Measurements from ENCODE around the gene SLC27A4. TPM values are rescaled to one million over a fixed set of nuclear protein-coding genes. Genes with fewer than 3 reads are reported as not detected.
A peak's percentile ranks its signal among the peaks of the same experiment; 100 is the strongest.

The SLC27A4 gene
- total RNA-seq (1 to 10 TPM; 8.2 to 8.3 TPM), total RNA-seq (15.9 to 36.4 reads per million in 2 donors)

GRCh38 chr9:128339761-128340690 is at the start of gene SLC27A4:
TSS of gene SLC27A4 (plus strand) at chr9:128340527. CDS start at chr9:128343133, 2,606 bp downstream.
- no peaks in the 10 kb centered on the region for H3K9me3 ChIP-seq (ENCODE audit: control insufficient read depth, low read length, poor library complexity, severe bottlenecking)
- ATAC-seq (peak; percentile 95), DNase-seq (peak; percentile 76 to 84 (median 81))
- Mint-ChIP-seq H3K27ac (peak within 1 kb of the TSS; percentile 60), H3K36me3 (ENCODE audit: low read depth) (no peaks in the 10 kb centered on the region), H3K4me3 (peak within 1 kb of the TSS; percentile 97), H3K4me1 (peaks cover 5% of the 10 kb centered on the region), H3K27me3 (no peaks in the 10 kb centered on the region)

- no peaks in the 10 kb centered on the region for H3K27me3 Mint-ChIP-seq
- peaks cover 3% of the 10 kb centered on the region for H3K4me1 Mint-ChIP-seq
- no peak overlapping the region for H3K4me3 Mint-ChIP-seq
- H3K27ac Mint-ChIP-seq: no peak overlapping the region
- DNase-seq: no peak
- peaks cover 3% of the 10 kb centered on the region for H3K36me3 Mint-ChIP-seq (ENCODE audit: low read depth)
- no peak for ATAC-seq
- no peaks in the 10 kb centered on the region for H3K9me3 ChIP-seq (ENCODE audit: control insufficient read depth, low read length, poor library complexity, severe bottlenecking)
Measured at GRCh38 chr9:128292009-128292408, 48.3 kb upstream of the SLC27A4 start.

GRCh38 chr9:128293091-128293490 is 47.2 kb upstream of the SLC27A4 start:
- DNase-seq: no peak
- Mint-ChIP-seq H3K27me3 (no peaks in the 10 kb centered on the region), H3K4me1 (peaks cover 3% of the 10 kb centered on the region), H3K27ac (no peak overlapping the region), H3K4me3 (no peak overlapping the region), H3K36me3 (ENCODE audit: low read depth) (no peaks in the 10 kb centered on the region)
- no peak for ATAC-seq
- no peaks in the 10 kb centered on the region for H3K9me3 ChIP-seq (ENCODE audit: control insufficient read depth, low read length, poor library complexity, severe bottlenecking)

- H3K4me1 Mint-ChIP-seq: peaks cover 3% of the 10 kb centered on the region
- DNase-seq (no peak), ATAC-seq (no peak)
- H3K27ac Mint-ChIP-seq: no peak overlapping the region
- H3K27me3 Mint-ChIP-seq: no peaks in the 10 kb centered on the region
- no peak overlapping the region for H3K4me3 Mint-ChIP-seq
- H3K36me3 Mint-ChIP-seq (ENCODE audit: low read depth): no peaks in the 10 kb centered on the region
- H3K9me3 ChIP-seq (ENCODE audit: control insufficient read depth, low read length, poor library complexity, severe bottlenecking): no peaks in the 10 kb centered on the region
Measured at GRCh38 chr9:128294142-128294541, 46.2 kb upstream of the SLC27A4 start.

- ATAC-seq (no peak), DNase-seq (no peak)
- H3K9me3 ChIP-seq (ENCODE audit: control insufficient read depth, low read length, poor library complexity, severe bottlenecking): no peaks in the 10 kb centered on the region
- Mint-ChIP-seq H3K36me3 (ENCODE audit: low read depth) (no peaks in the 10 kb centered on the region), H3K4me3 (no peak overlapping the region), H3K27me3 (no peaks in the 10 kb centered on the region), H3K4me1 (peaks cover 5% of the 10 kb centered on the region), H3K27ac (no peak overlapping the region)
Measured at GRCh38 chr9:128296340-128297220, 43.7 kb upstream of the SLC27A4 start.

GRCh38 chr9:128297221-128297773 is 43.0 kb upstream of the SLC27A4 start:
- Mint-ChIP-seq H3K4me1 (peaks cover 5% of the 10 kb centered on the region), H3K27me3 (no peaks in the 10 kb centered on the region), H3K36me3 (ENCODE audit: low read depth) (no peaks in the 10 kb centered on the region), H3K4me3 (no peak overlapping the region), H3K27ac (no peak overlapping the region)
- no peak for ATAC-seq
- no peaks in the 10 kb centered on the region for H3K9me3 ChIP-seq (ENCODE audit: control insufficient read depth, low read length, poor library complexity, severe bottlenecking)
- DNase-seq: no peak

- no peaks in the 10 kb centered on the region for H3K9me3 ChIP-seq (ENCODE audit: control insufficient read depth, low read length, poor library complexity, severe bottlenecking)
- Mint-ChIP-seq H3K36me3 (ENCODE audit: low read depth) (no peaks in the 10 kb centered on the region), H3K4me3 (no peak overlapping the region), H3K4me1 (peaks cover 5% of the 10 kb centered on the region), H3K27ac (no peak overlapping the region), H3K27me3 (no peaks in the 10 kb centered on the region)
- no peak for ATAC-seq
- DNase-seq: no peak
Measured at GRCh38 chr9:128298535-128299482, 41.5 kb upstream of the SLC27A4 start.

- no peak for DNase-seq
- no peak overlapping the region for H3K27ac Mint-ChIP-seq
- peaks cover 6% of the 10 kb centered on the region for H3K4me1 Mint-ChIP-seq
- no peak overlapping the region for H3K4me3 Mint-ChIP-seq
- no peak for ATAC-seq
- no peaks in the 10 kb centered on the region for H3K9me3 ChIP-seq (ENCODE audit: control insufficient read depth, low read length, poor library complexity, severe bottlenecking)
- no peaks in the 10 kb centered on the region for H3K27me3 Mint-ChIP-seq
- peaks cover 2% of the 10 kb centered on the region for H3K36me3 Mint-ChIP-seq (ENCODE audit: low read depth)
Measured at GRCh38 chr9:128304136-128304970, 36.0 kb upstream of the SLC27A4 start.

- DNase-seq (no peak), ATAC-seq (no peak)
- Mint-ChIP-seq H3K27ac (no peak overlapping the region), H3K27me3 (no peaks in the 10 kb centered on the region), H3K4me1 (peaks cover 6% of the 10 kb centered on the region), H3K36me3 (ENCODE audit: low read depth) (peaks cover 2% of the 10 kb centered on the region), H3K4me3 (no peak overlapping the region)
- no peaks in the 10 kb centered on the region for H3K9me3 ChIP-seq (ENCODE audit: control insufficient read depth, low read length, poor library complexity, severe bottlenecking)
Measured at GRCh38 chr9:128304971-128305288, 35.4 kb upstream of the SLC27A4 start.

- no peaks in the 10 kb centered on the region for H3K9me3 ChIP-seq (ENCODE audit: control insufficient read depth, low read length, poor library complexity, severe bottlenecking)
- ATAC-seq: no peak
- H3K4me1 Mint-ChIP-seq: peaks cover 3% of the 10 kb centered on the region
- H3K4me3 Mint-ChIP-seq: no peak overlapping the region
- no peak for DNase-seq
- peaks cover 5% of the 10 kb centered on the region for H3K36me3 Mint-ChIP-seq (ENCODE audit: low read depth)
- H3K27ac Mint-ChIP-seq: no peak overlapping the region
- H3K27me3 Mint-ChIP-seq: no peaks in the 10 kb centered on the region
Measured at GRCh38 chr9:128309551-128309950, 30.8 kb upstream of the SLC27A4 start.

GRCh38 chr9:128310461-128310860 is 29.9 kb upstream of the SLC27A4 start:
- H3K4me3 Mint-ChIP-seq: no peak overlapping the region
- ATAC-seq: no peak
- H3K36me3 Mint-ChIP-seq (ENCODE audit: low read depth): peaks cover 5% of the 10 kb centered on the region

GRCh38 chr9:128314697-128315096 is 25.6 kb upstream of the SLC27A4 start:
- no peak overlapping the region for H3K4me3 Mint-ChIP-seq
- H3K4me1 Mint-ChIP-seq: no peaks in the 10 kb centered on the region
- peaks cover 4% of the 10 kb centered on the region for H3K36me3 Mint-ChIP-seq (ENCODE audit: low read depth)
- H3K27me3 Mint-ChIP-seq: no peaks in the 10 kb centered on the region
- H3K27ac Mint-ChIP-seq: no peak overlapping the region
- ATAC-seq (no peak), DNase-seq (no peak)
- no peaks in the 10 kb centered on the region for H3K9me3 ChIP-seq (ENCODE audit: control insufficient read depth, low read length, poor library complexity, severe bottlenecking)

More at GRCh38 chr9:128310461-128310860, 29.9 kb upstream of the SLC27A4 start:
- Mint-ChIP-seq H3K27me3 (no peaks in the 10 kb centered on the region), H3K4me1 (no peaks in the 10 kb centered on the region), H3K27ac (no peak overlapping the region)
- DNase-seq: no peak
- H3K9me3 ChIP-seq (ENCODE audit: control insufficient read depth, low read length, poor library complexity, severe bottlenecking): no peaks in the 10 kb centered on the region

Measured in T-helper 17 cell (primary cell).